ENCODE measurements around the gene WSCD1. TPM values are rescaled to one million over a fixed set of nuclear protein-coding genes. Genes with fewer than 3 reads are reported as not detected.

Gene WSCD1
- total and polyA plus RNA-seq, 4 experiments from 2014 or later = 0.29 to 0.47 TPM; not detected in 2

DNA sequence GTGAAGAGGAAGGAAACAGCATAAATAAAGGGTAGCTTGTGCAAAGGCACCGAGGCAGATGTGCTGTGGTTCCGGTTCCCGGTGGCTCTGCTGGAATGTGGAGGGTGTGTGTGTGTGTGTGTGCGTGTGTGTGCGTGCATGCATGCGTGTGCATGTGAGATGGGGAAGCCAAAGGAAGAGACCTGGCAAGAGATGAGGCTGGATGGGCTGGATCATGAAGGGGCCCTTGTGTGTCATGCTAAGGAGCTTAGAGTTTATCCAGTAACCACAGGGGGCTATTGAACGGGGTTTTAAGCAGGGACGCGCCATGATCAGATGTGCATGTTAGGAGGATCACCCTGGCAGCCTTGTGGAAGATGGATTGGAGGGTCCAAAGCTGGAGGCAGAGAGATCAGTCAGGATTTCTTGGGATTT lies 8.3 kb downstream of the WSCD1 start:
- intact Hi-C loops (cut with micrococcal nuclease) = no loop called here

GRCh38 chr17:6079155-6079888 lies 9.1 kb downstream of the WSCD1 start:
- H3K27ac ChIP-seq (ENCODE audit: low read depth, low read length) = no peak overlapping the region
- peaks cover 1 to 7% of the 10 kb centered on the region in 2 donors for H3K27me3 Mint-ChIP-seq
- no peak overlapping the region for H3K4me3 Mint-ChIP-seq
- no peaks in the 10 kb centered on the region for H3K4me1 Mint-ChIP-seq
- H3K36me3 ChIP-seq (ENCODE audit: insufficient read depth, low read length) = no peaks in the 10 kb centered on the region
- H3K27ac Mint-ChIP-seq = no peak overlapping the region
- ChIA-PET POLR2A (ENCODE audit: partially characterized antibody) (no interaction called here), CTCF (ENCODE audit: partially characterized antibody) (interaction anchor here (1.0 to 1.2 kb wide), 2 partner anchors 8 to 11 kb away, joined by 3 to 4 read pairs; no protein-coding TSS in a partner anchor)
- no peaks in the 10 kb centered on the region for H3K36me3 Mint-ChIP-seq
- no peaks in the 10 kb centered on the region for H3K9me3 Mint-ChIP-seq
- intact Hi-C loops (cut with micrococcal nuclease) = no loop called here
- H3K4me3 ChIP-seq (ENCODE audit: low read length in 2 of 2) = no peak overlapping the region
- no peaks in the 10 kb centered on the region for H3K27me3 ChIP-seq (ENCODE audit: insufficient read depth, low read length)
- H3K4me1 ChIP-seq (ENCODE audit: insufficient read depth, low read length) = no peaks in the 10 kb centered on the region
- H3K9me3 ChIP-seq (ENCODE audit: control insufficient read depth in 1 of 2, low read length in 2 of 2) = no peaks in the 10 kb centered on the region
- DNase-seq = no peak

More for the DNA sequence above, 8.3 kb downstream of the WSCD1 start:
- CTCF ChIA-PET (ENCODE audit: partially characterized antibody) = interaction anchor here (0.8 kb wide), 1 partner anchor 10 kb away, joined by 4 read pairs; no protein-coding TSS in a partner anchor
- DNase-seq = no peak
- no peak overlapping the region for H3K27ac Mint-ChIP-seq
- H3K4me3 Mint-ChIP-seq = no peak overlapping the region
- POLR2A ChIA-PET (ENCODE audit: partially characterized antibody) = no interaction called here
- H3K9me3 Mint-ChIP-seq = no peaks in the 10 kb centered on the region
- H3K36me3 ChIP-seq (ENCODE audit: insufficient read depth, low read length) = no peaks in the 10 kb centered on the region
- no peak overlapping the region for H3K4me3 ChIP-seq (ENCODE audit: low read length in 2 of 2)
- no peaks in the 10 kb centered on the region for H3K27me3 ChIP-seq (ENCODE audit: insufficient read depth, low read length)
- no peak overlapping the region for H3K27ac ChIP-seq (ENCODE audit: low read depth, low read length)
- H3K4me1 Mint-ChIP-seq = no peaks in the 10 kb centered on the region
- H3K4me1 ChIP-seq (ENCODE audit: insufficient read depth, low read length) = no peaks in the 10 kb centered on the region
- no peaks in the 10 kb centered on the region for H3K36me3 Mint-ChIP-seq
- H3K27me3 Mint-ChIP-seq = peaks cover 1 to 10% of the 10 kb centered on the region in 2 donors
- H3K9me3 ChIP-seq (ENCODE audit: control insufficient read depth in 1 of 2, low read length in 2 of 2) = no peaks in the 10 kb centered on the region

DNA sequence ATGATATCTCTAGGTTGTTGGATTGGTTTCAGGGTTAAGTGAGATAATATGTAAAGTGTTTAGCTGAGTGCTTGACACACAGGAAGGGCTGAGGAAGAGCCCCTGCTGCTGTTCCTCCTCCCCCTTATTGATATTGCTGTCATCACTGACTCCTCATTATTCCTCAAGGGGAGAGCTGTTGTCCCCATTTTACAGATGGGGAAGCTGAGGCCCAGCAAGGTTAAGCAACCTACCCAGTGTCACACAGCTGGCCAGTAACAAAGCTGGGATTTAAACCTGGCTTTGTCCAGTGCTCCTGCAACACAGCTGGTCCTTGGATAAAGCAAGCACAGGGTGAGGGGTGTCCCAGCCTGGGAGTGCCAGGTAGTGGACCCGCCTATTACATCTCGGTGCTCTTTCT lies 9.8 kb downstream of the WSCD1 start:
- Mint-ChIP-seq H3K4me1 (no peaks in the 10 kb centered on the region), H3K9me3 (no peaks in the 10 kb centered on the region), H3K4me3 (no peak overlapping the region), H3K27me3 (peaks cover 0 to 8% of the 10 kb centered on the region in 2 donors), H3K27ac (no peak overlapping the region), H3K36me3 (no peaks in the 10 kb centered on the region)
- no peak overlapping the region for H3K27ac ChIP-seq (ENCODE audit: low read depth, low read length)
- no peak overlapping the region for H3K4me3 ChIP-seq (ENCODE audit: low read length in 2 of 2)
- H3K9me3 ChIP-seq (ENCODE audit: control insufficient read depth in 1 of 2, low read length in 2 of 2) = no peaks in the 10 kb centered on the region
- no peaks in the 10 kb centered on the region for H3K4me1 ChIP-seq (ENCODE audit: insufficient read depth, low read length)
- ChIA-PET CTCF (ENCODE audit: partially characterized antibody) (interaction anchor here (1.0 to 1.2 kb wide), 2 partner anchors 9 to 11 kb away, joined by 3 to 4 read pairs; no protein-coding TSS in a partner anchor), POLR2A (ENCODE audit: partially characterized antibody) (no interaction called here)
- intact Hi-C loops (cut with micrococcal nuclease) = no loop called here
- H3K27me3 ChIP-seq (ENCODE audit: insufficient read depth, low read length) = no peaks in the 10 kb centered on the region
- no peak for DNase-seq
- H3K36me3 ChIP-seq (ENCODE audit: insufficient read depth, low read length) = no peaks in the 10 kb centered on the region

DNA sequence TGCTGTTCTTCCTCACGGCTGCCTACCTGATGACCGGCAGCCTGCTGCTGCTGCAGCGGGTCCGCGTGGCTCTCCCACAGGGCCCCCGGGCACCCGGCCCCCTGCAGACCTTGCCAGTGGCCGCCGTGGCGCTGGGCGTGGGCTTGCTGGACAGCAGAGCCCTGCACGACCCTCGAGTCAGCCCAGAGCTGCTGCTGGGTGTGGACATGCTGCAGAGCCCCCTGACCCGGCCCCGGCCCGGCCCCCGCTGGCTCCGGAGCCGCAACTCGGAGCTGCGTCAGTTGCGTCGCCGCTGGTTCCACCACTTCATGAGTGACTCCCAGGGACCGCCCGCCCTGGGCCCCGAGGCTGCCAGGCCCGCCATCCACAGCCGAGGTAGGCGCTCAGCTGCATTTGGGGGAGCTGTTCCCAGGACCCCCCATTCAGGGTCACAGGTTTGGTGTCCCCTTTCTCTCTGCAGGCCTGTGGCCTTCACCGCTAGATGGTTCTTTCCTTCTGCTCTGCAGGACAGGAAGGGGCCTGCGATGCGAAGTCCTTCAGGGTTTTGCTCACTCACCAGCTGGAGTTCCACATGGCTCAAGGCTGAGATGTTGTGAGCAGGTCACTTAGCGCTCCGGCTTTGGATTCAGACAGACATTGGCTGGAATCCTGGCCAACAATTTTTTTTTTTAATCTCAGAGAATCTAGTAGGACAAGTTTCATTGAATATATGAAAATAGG lies 10.7 kb downstream of the WSCD1 start:
- Mint-ChIP-seq H3K27me3 (peaks cover 0 to 9% of the 10 kb centered on the region in 2 donors), H3K36me3 (no peaks in the 10 kb centered on the region), H3K9me3 (no peaks in the 10 kb centered on the region), H3K4me1 (no peaks in the 10 kb centered on the region), H3K4me3 (no peak overlapping the region), H3K27ac (no peak overlapping the region)
- intact Hi-C loops (cut with micrococcal nuclease) = no loop called here
- DNase-seq = no peak
- Histone ChIP-seq H3K36me3 (ENCODE audit: insufficient read depth, low read length) (no peaks in the 10 kb centered on the region), H3K27ac (ENCODE audit: low read depth, low read length) (no peak overlapping the region), H3K27me3 (ENCODE audit: insufficient read depth, low read length) (no peaks in the 10 kb centered on the region), H3K4me1 (ENCODE audit: insufficient read depth, low read length) (no peaks in the 10 kb centered on the region), H3K9me3 (ENCODE audit: control insufficient read depth in 1 of 2, low read length in 2 of 2) (no peaks in the 10 kb centered on the region), H3K4me3 (ENCODE audit: low read length in 2 of 2) (no peak overlapping the region)
- CTCF ChIA-PET (ENCODE audit: partially characterized antibody) = interaction anchor here (1.7 kb wide), 1 partner anchor 9 kb away, joined by 4 read pairs; no protein-coding TSS in a partner anchor
- POLR2A ChIA-PET (ENCODE audit: partially characterized antibody) = no interaction called here

GRCh38 chr17:6082335-6082734 lies 12.2 kb downstream of the WSCD1 start:
- H3K4me3 Mint-ChIP-seq = no peak overlapping the region
- POLR2A ChIA-PET (ENCODE audit: partially characterized antibody) = no interaction called here
- H3K27me3 Mint-ChIP-seq = peaks cover 0 to 9% of the 10 kb centered on the region in 2 donors

GRCh38 chr17:6084311-6085161 lies 14.4 kb downstream of the WSCD1 start:
- H3K9me3 ChIP-seq (ENCODE audit: control insufficient read depth in 1 of 2, low read length in 2 of 2) = no peaks in the 10 kb centered on the region
- no peak for DNase-seq
- H3K36me3 Mint-ChIP-seq = no peaks in the 10 kb centered on the region
- H3K4me3 Mint-ChIP-seq = no peak overlapping the region
- CTCF ChIA-PET (ENCODE audit: partially characterized antibody) = no interaction called here
- H3K4me3 ChIP-seq (ENCODE audit: low read length in 2 of 2) = no peak overlapping the region
- intact Hi-C loops (cut with micrococcal nuclease) = no loop called here
- H3K4me1 Mint-ChIP-seq = no peaks in the 10 kb centered on the region
- no peaks in the 10 kb centered on the region for H3K4me1 ChIP-seq (ENCODE audit: insufficient read depth, low read length)
- POLR2A ChIA-PET (ENCODE audit: partially characterized antibody) = no interaction called here
- no peaks in the 10 kb centered on the region for H3K9me3 Mint-ChIP-seq
- no peaks in the 10 kb centered on the region for H3K27me3 ChIP-seq (ENCODE audit: insufficient read depth, low read length)
- no peaks in the 10 kb centered on the region for H3K36me3 ChIP-seq (ENCODE audit: insufficient read depth, low read length)
- H3K27me3 Mint-ChIP-seq = peaks cover 0 to 4% of the 10 kb centered on the region in 2 donors
- no peak overlapping the region for H3K27ac Mint-ChIP-seq
- no peak overlapping the region for H3K27ac ChIP-seq (ENCODE audit: low read depth, low read length)

More at GRCh38 chr17:6082335-6082734, 12.2 kb downstream of the WSCD1 start:
- Mint-ChIP-seq H3K36me3 (no peaks in the 10 kb centered on the region), H3K4me1 (no peaks in the 10 kb centered on the region), H3K27ac (no peak overlapping the region), H3K9me3 (no peaks in the 10 kb centered on the region)
- H3K4me3 ChIP-seq (ENCODE audit: low read length in 2 of 2) = no peak overlapping the region
- no peaks in the 10 kb centered on the region for H3K36me3 ChIP-seq (ENCODE audit: insufficient read depth, low read length)
- intact Hi-C loops (cut with micrococcal nuclease) = no loop called here
- H3K27ac ChIP-seq (ENCODE audit: low read depth, low read length) = no peak overlapping the region
- H3K4me1 ChIP-seq (ENCODE audit: insufficient read depth, low read length) = no peaks in the 10 kb centered on the region
- H3K9me3 ChIP-seq (ENCODE audit: control insufficient read depth in 1 of 2, low read length in 2 of 2) = no peaks in the 10 kb centered on the region
- no peaks in the 10 kb centered on the region for H3K27me3 ChIP-seq (ENCODE audit: insufficient read depth, low read length)
- DNase-seq = no peak
- CTCF ChIA-PET (ENCODE audit: partially characterized antibody) = interaction anchor here (1.7 kb wide), 1 partner anchor 10 kb away, joined by 4 read pairs; no protein-coding TSS in a partner anchor

DNA sequence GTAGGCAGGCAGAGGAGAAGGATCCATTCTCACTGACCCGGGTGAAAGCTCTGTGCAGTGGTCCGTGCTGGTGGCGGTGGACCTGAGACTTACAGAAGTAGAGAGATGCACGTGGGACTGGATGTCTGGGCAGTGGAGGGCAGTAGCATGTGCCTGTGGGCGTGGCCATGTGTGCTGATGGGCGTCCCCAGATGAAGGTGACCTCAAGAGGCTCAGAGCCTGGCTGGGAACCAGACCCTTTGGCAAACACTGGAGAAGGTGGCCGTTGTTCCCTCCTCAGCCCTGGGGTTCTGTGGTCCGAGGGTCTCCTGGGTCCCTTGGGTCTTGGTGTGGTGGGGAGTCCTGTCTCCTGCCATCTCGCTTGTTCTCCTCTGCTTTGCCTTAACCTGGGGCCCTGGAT lies 15.6 kb downstream of the WSCD1 start:
- H3K4me3 Mint-ChIP-seq = no peak overlapping the region
- Histone ChIP-seq H3K36me3 (ENCODE audit: insufficient read depth, low read length) (no peaks in the 10 kb centered on the region), H3K9me3 (ENCODE audit: control insufficient read depth in 1 of 2, low read length in 2 of 2) (no peaks in the 10 kb centered on the region), H3K4me1 (ENCODE audit: insufficient read depth, low read length) (no peaks in the 10 kb centered on the region), H3K27me3 (ENCODE audit: insufficient read depth, low read length) (no peaks in the 10 kb centered on the region), H3K27ac (ENCODE audit: low read depth, low read length) (no peak overlapping the region), H3K4me3 (ENCODE audit: low read length in 2 of 2) (no peak overlapping the region)
- H3K27ac Mint-ChIP-seq = no peak overlapping the region
- peaks cover 0 to 4% of the 10 kb centered on the region in 2 donors for H3K27me3 Mint-ChIP-seq
- CTCF ChIA-PET (ENCODE audit: partially characterized antibody) = interaction anchor here (0.6 kb wide), 1 partner anchor 28 kb away, joined by 3 read pairs; no protein-coding TSS in a partner anchor
- H3K4me1 Mint-ChIP-seq = no peaks in the 10 kb centered on the region
- H3K9me3 Mint-ChIP-seq = no peaks in the 10 kb centered on the region
- intact Hi-C loops (cut with micrococcal nuclease) = no loop called here
- DNase-seq = no peak
- H3K36me3 Mint-ChIP-seq = no peaks in the 10 kb centered on the region
- POLR2A ChIA-PET (ENCODE audit: partially characterized antibody) = no interaction called here
